Activated CD4-positive, alpha-beta T cell treated with anti-CD3 and anti-CD28 coated beads for 24 hours (primary cell): Measurements from ENCODE around the gene STK11.

Source experiments
- DNase-seq, 2 donors: peaks; one replicate each; pipeline ENCODE4 v3.0.0-alpha.2; 2020; ENCODE audit warnings: low read depth in 2 of 2

Gene STK11

GRCh38 chr19:1225440-1226226 lies 20.1 kb downstream of the STK11 start:
- DNase-seq, result no peak

GRCh38 chr19:1226227-1226518 lies 20.6 kb downstream of the STK11 start:
- no peak for DNase-seq

GRCh38 chr19:1226522-1227303 lies 21.1 kb downstream of the STK11 start:
- no peak for DNase-seq

GRCh38 chr19:1227304-1228054 lies 21.9 kb downstream of the STK11 start:
- DNase-seq, result no peak

GRCh38 chr19:1228161-1228957 lies 22.8 kb downstream of the STK11 start:
- DNase-seq, result no peak

GRCh38 chr19:1229056-1229923 lies 23.7 kb downstream of the STK11 start:
- no peak for DNase-seq

GRCh38 chr19:1229924-1230782 lies 24.6 kb downstream of the STK11 start:
- no peak for DNase-seq

GRCh38 chr19:1230783-1231489 lies 25.4 kb downstream of the STK11 start:
- no peak for DNase-seq

GRCh38 chr19:1231729-1232637 lies 26.4 kb downstream of the STK11 start:
- no peak for DNase-seq

- DNase-seq, result no peak
Observed at GRCh38 chr19:1232652-1233072, 27.1 kb downstream of the STK11 start.

GRCh38 chr19:1233115-1233667 lies 27.6 kb downstream of the STK11 start:
- DNase-seq, result no peak

GRCh38 chr19:1234051-1234954 lies 28.7 kb downstream of the STK11 start:
- DNase-seq, result no peak

GRCh38 chr19:1234955-1235380 lies 29.4 kb downstream of the STK11 start:
- DNase-seq, result no peak

- DNase-seq, result no peak
Observed at GRCh38 chr19:1235625-1236538, 30.3 kb downstream of the STK11 start.

- no peak for DNase-seq
Observed at GRCh38 chr19:1236576-1236975, 31.0 kb downstream of the STK11 start.
